HCT116 (cell line): ENCODE data around the gene ZCCHC17. TPM values are rescaled to one million over a fixed set of nuclear protein-coding genes. Genes with fewer than 3 reads are reported as not detected.

Experiments
- ATAC-seq: fragments of 200-7000 bp; cut with Tn5 transposase; 2 replicates; pipeline ENCODE4 v1.9.1; 2020; ENCODE audit warnings: mild to moderate bottlenecking, moderate library complexity
- BruUV-seq: library from RNA; stranded (reverse); fragments of 400-500 nt; replicated peaks from 2 replicates; lab custom pipeline; 2021; lab: Mats Ljungman, UMichigan
- CTCF ChIA-PET: fragments of 300-600 bp; sonication (Branson Sonifier 250); formaldehyde crosslinking; loops from one replicate; lab custom pipeline; 2021; ENCODE audit warnings: antibody characterized with exemption; lab: Charles Lee
- POLR2A ChIA-PET: fragments of 300-600, 350-600 bp; sonication (Branson Sonifier 250); formaldehyde crosslinking; loops from one replicate; lab custom pipeline; 2021; ENCODE audit warnings: antibody characterized with exemption; lab: Charles Lee
- RAD21 ChIA-PET, 2 experiments: fragments of 300-600 bp; sonication (Branson Sonifier 250); formaldehyde crosslinking; loops; one replicate each; lab custom pipeline; 2023; ENCODE audit warnings: low total read pairs in 2 of 2; ENCODE audit not compliant: uncharacterized antibody in 2 of 2, unreplicated experiment in 2 of 2, low non-redundant PET in 1 of 2; lab: Charles Lee
- DNase-seq: peaks from one replicate; pipeline ENCODE4 v3.0.0-alpha.2; 2010; ENCODE audit warnings: low read depth, low spot score
- H2AFZ ChIP-seq: fragments of 200-600 bp; shearing (Covaris generic), sonication (generic); 2 replicates; pipeline ENCODE4 v1.6.1; 2017; ENCODE audit warnings: low read depth, mixed run types, mixed read lengths, antibody characterized with exemption, low read length; ENCODE audit not compliant: poor library complexity, severe bottlenecking
- H3K27ac ChIP-seq: 2 replicates; pipeline ENCODE4 v1.5.1; 2012; ENCODE audit warnings: low read depth, low read length
- H3K27me3 ChIP-seq: fragments of 200-600 bp; sonication (generic); 2 replicates; pipeline ENCODE4 v1.6.1; 2016; ENCODE audit warnings: mixed run types, low read length, mixed read lengths; ENCODE audit not compliant: insufficient read depth
- H3K36me3 ChIP-seq, 2 experiments: fragments of 200-500 bp in 1 of 2; fragments of 200-600 bp in 1 of 2; sonication (Bioruptor generic) in 1 of 2; sonication (generic) in 1 of 2; 2 replicates each; pipeline versions ENCODE4 v1.5.1 to v1.6.1; 2014 to 2016; ENCODE audit warnings: low read length in 2 of 2, inconsistent platforms in 1 of 2, mixed read lengths in 1 of 2, mixed run types in 1 of 2; ENCODE audit not compliant: insufficient read depth in 2 of 2, control insufficient read depth in 1 of 2
- H3K4me1 ChIP-seq, 2 experiments: fragments of 200-600 bp in 1 of 2; sonication (generic) in 1 of 2; 2 replicates each; pipeline versions ENCODE4 v1.5.1 to v1.6.1; 2012 to 2017; ENCODE audit warnings: low read length in 2 of 2, inconsistent platforms in 1 of 2, mild to moderate bottlenecking in 1 of 2, mixed read lengths in 1 of 2, mixed run types in 1 of 2, moderate library complexity in 1 of 2; ENCODE audit not compliant: insufficient read depth in 2 of 2, control insufficient read depth in 1 of 2
- H3K4me2 ChIP-seq: fragments of 200-600 bp; sonication (generic); 2 replicates; pipeline ENCODE4 v1.6.1; 2017; ENCODE audit warnings: mixed run types, low read length, mixed read lengths
- H3K4me3 ChIP-seq, 2 experiments: fragments of 200-600 bp in 1 of 2; sonication (generic) in 1 of 2; replicated peaks in 1 of 2; 2 replicates each; pipeline ENCODE4 v1.5.1; 2011 to 2016; ENCODE audit warnings: low read length in 2 of 2, control low read depth in 1 of 2, low read depth in 1 of 2, mild to moderate bottlenecking in 1 of 2, mixed read lengths in 1 of 2, mixed run types in 1 of 2
- H3K79me2 ChIP-seq: fragments of 200-600 bp; sonication (generic); 2 replicates; pipeline ENCODE4 v1.6.1; 2017; ENCODE audit warnings: mild to moderate bottlenecking, mixed run types, low read length, moderate library complexity, mixed read lengths; ENCODE audit not compliant: insufficient read depth
- H3K9ac ChIP-seq: fragments of 200-600 bp; sonication (generic); 2 replicates; pipeline ENCODE4 v1.6.1; 2016; ENCODE audit warnings: low read length, mixed read lengths
- H3K9me2 ChIP-seq: fragments of 200-600 bp; sonication (generic), shearing (Covaris generic); 2 replicates; pipeline ENCODE4 v1.6.1; 2017; ENCODE audit warnings: mixed run types, mild to moderate bottlenecking, moderate library complexity; ENCODE audit not compliant: insufficient read depth
- H3K9me3 ChIP-seq, 2 experiments: fragments of 200-500 bp in 1 of 2; fragments of 200-600 bp in 1 of 2; sonication (Bioruptor generic) in 1 of 2; sonication (generic) in 1 of 2; 2 replicates each; pipeline ENCODE4 v1.6.1; 2014 to 2017; ENCODE audit warnings: low read length in 2 of 2, mixed read lengths in 2 of 2, inconsistent platforms in 1 of 2, low read depth in 1 of 2, mild to moderate bottlenecking in 1 of 2, mixed run types in 1 of 2, moderate library complexity in 1 of 2; ENCODE audit not compliant: control insufficient read depth in 1 of 2, insufficient read depth in 1 of 2
- H4K20me1 ChIP-seq: fragments of 200-600 bp; sonication (generic), shearing (Covaris generic); 2 replicates; pipeline ENCODE4 v1.6.1; 2017; ENCODE audit warnings: mixed run types, mild to moderate bottlenecking, moderate library complexity; ENCODE audit not compliant: insufficient read depth
- ATF3 ChIP-seq: IDR thresholded peaks from 2 replicates; pipeline ENCODE4 v1.6.1; 2012
- CTCF ChIP-seq, 3 experiments: fragments of 200-600 bp in 1 of 3; sonication (generic) in 1 of 3; IDR thresholded peaks in 2 of 3; conservative IDR thresholded peaks in 1 of 3; 2 replicates each; pipeline ENCODE4 v1.5.1; 2012 to 2017; ENCODE audit warnings: low read depth in 2 of 3, low read length in 2 of 3, antibody characterized with exemption in 1 of 3, borderline replicate concordance in 1 of 3, control low read depth in 1 of 3, mild to moderate bottlenecking in 1 of 3, mixed read lengths in 1 of 3, mixed run types in 1 of 3, moderate library complexity in 1 of 3; ENCODE audit not compliant: insufficient read depth in 1 of 3
- ELF1 ChIP-seq: IDR thresholded peaks from 2 replicates; pipeline ENCODE4 v1.6.1; 2012; ENCODE audit warnings: low read depth, borderline replicate concordance
- EZH2 ChIP-seq: fragments of 200-600 bp; sonication (generic); IDR thresholded peaks from 2 replicates; pipeline ENCODE4 v1.6.1; 2017; ENCODE audit warnings: antibody characterized with exemption, mixed run types
- POLR2A ChIP-seq: IDR thresholded peaks from 2 replicates; pipeline ENCODE4 v1.7.0; 2011; ENCODE audit warnings: borderline replicate concordance; ENCODE audit not compliant: insufficient read depth, insufficient read length; ENCODE audit errors: extremely low read depth
- POLR2AphosphoS5 ChIP-seq: IDR thresholded peaks from 2 replicates; pipeline ENCODE4 v1.6.1; 2011; ENCODE audit warnings: mild to moderate bottlenecking, low read depth, low read length, moderate library complexity
- REST ChIP-seq: IDR thresholded peaks from 2 replicates; pipeline ENCODE4 v1.6.1; 2012; ENCODE audit warnings: low read depth
- SIN3A ChIP-seq: IDR thresholded peaks from 2 replicates; pipeline ENCODE4 v1.6.1; 2012; ENCODE audit warnings: low read depth
- SRF ChIP-seq: IDR thresholded peaks from 2 replicates; pipeline ENCODE4 v1.6.1; 2012; ENCODE audit warnings: low read depth
- YY1 ChIP-seq: IDR thresholded peaks from 2 replicates; pipeline ENCODE4 v1.6.1; 2011; ENCODE audit warnings: low read length, low read depth, moderate library complexity, mild to moderate bottlenecking; ENCODE audit not compliant: insufficient replicate concordance; ENCODE audit errors: extremely low read depth
- ZFX ChIP-seq: fragments of 450-650 bp; IDR thresholded peaks from 2 replicates; pipeline ENCODE4 v1.6.1; 2017
- intact Hi-C: fragments of 100-400 bp; cut with micrococcal nuclease; formaldehyde crosslinking; loops from 2 replicates; pipeline ENCODE4 v1.10.0; 2022
- total RNA-seq: library from RNA; stranded (reverse); gene quantifications from one replicate; pipeline ENCODE4 v1.2.1, GENCODE V29; 2021; ENCODE audit not compliant: unreplicated experiment

Gene ZCCHC17
- total RNA-seq, 1 experiment from 2014 or later, result 27.8 TPM

GRCh38 chr1:31364561-31365250 lies 67.9 kb downstream of the ZCCHC17 start:
- DNase-seq (no peak), ATAC-seq (no peak)
- CTCF ChIA-PET, result no interaction called here
- Histone ChIP-seq H4K20me1 (no peaks in the 10 kb centered on the region), H3K9me2 (no peaks in the 10 kb centered on the region), H3K4me1 (no peaks in the 10 kb centered on the region), H3K27me3 (no peaks in the 10 kb centered on the region), H3K79me2 (no peaks in the 10 kb centered on the region), H3K4me3 (no peak overlapping the region), H3K36me3 (no peaks in the 10 kb centered on the region; a peak in 2 of 4 replicates), H3K4me2 (no peak overlapping the region), H3K9me3 (no peaks in the 10 kb centered on the region), H3K27ac (no peak overlapping the region), H2AFZ (no peak overlapping the region), H3K9ac (no peak overlapping the region)
- intact Hi-C loops, result no loop called here
- TF ChIP-seq YY1 (no peak), REST (no peak), ELF1 (no peak), ATF3 (no peak), EZH2 (no peak), SIN3A (no peak), POLR2AphosphoS5 (no peak), POLR2A (no peak), CTCF (IDR thresholded peaks at IDR 0.05 in 2 of 3, conservative IDR thresholded peaks at IDR 0.05 in 1 of 3; ENCODE audit: borderline replicate concordance in 1 of 3, insufficient read depth in 1 of 3, low read depth in 2 of 3, low read length in 2 of 3) (no peak), SRF (no peak), ZFX (no peak)
- RAD21 ChIA-PET, result no interaction called here
- POLR2A ChIA-PET, result no interaction called here
- TSS peak; percentile 53 for BruUV-seq
